ENCODE results near the gene PAK1. TPM values are rescaled to one million over a fixed set of nuclear protein-coding genes. Genes with fewer than 3 reads are reported as not detected.
"Not testable (repeated sequence)": the region's sequence is repeated elsewhere in the genome, so short reads cannot be mapped to it uniquely, and the experiment has no call there.

PAK1 gene
- polyA plus RNA-seq, 3 donors from 2014 or later: 13.3 to 19.1 (median 18.3) TPM

DNA sequence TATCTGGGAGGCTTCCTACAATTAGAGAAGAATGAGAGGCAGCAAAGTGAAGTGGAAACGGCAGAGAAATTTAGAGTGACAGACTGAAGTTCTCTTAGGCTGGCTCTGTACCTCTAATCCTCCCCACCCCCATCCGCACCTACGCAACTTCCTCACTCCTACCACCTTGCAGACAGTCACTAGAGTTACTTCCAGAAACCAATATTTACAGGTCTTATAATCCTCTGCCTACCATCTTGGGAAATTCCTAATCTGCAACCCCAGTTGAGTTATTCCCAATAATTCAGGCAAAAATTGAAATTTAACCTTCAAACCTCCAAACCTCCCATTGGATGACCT is 71.7 kb downstream of the PAK1 start:
- no peak overlapping the region for H3K27ac Mint-ChIP-seq
- no peaks in the 10 kb centered on the region for H3K9me3 Mint-ChIP-seq
- no peaks in the 10 kb centered on the region for H3K4me1 Mint-ChIP-seq
- no peaks in the 10 kb centered on the region for H3K27me3 Mint-ChIP-seq (ENCODE audit: low read depth in 3 of 3)
- H3K36me3 Mint-ChIP-seq: peaks cover 0 to 6% (median 4%) of the 10 kb centered on the region in 3 donors
- H3K4me3 Mint-ChIP-seq: no peak overlapping the region
- no peak for DNase-seq

- no peaks in the 10 kb centered on the region for H3K27me3 Mint-ChIP-seq (ENCODE audit: low read depth in 3 of 3)
- H3K4me1 Mint-ChIP-seq: no peaks in the 10 kb centered on the region
- H3K36me3 Mint-ChIP-seq: peaks cover 0 to 6% (median 4%) of the 10 kb centered on the region in 3 donors
- no peaks in the 10 kb centered on the region for H3K9me3 Mint-ChIP-seq
- no peak for DNase-seq
- H3K27ac Mint-ChIP-seq: peak overlapping the region in 1 of 6 donors; percentile 12
- no peak overlapping the region for H3K4me3 Mint-ChIP-seq
Observed at GRCh38 chr11:77401486-77402217, 72.2 kb downstream of the PAK1 start.

DNA sequence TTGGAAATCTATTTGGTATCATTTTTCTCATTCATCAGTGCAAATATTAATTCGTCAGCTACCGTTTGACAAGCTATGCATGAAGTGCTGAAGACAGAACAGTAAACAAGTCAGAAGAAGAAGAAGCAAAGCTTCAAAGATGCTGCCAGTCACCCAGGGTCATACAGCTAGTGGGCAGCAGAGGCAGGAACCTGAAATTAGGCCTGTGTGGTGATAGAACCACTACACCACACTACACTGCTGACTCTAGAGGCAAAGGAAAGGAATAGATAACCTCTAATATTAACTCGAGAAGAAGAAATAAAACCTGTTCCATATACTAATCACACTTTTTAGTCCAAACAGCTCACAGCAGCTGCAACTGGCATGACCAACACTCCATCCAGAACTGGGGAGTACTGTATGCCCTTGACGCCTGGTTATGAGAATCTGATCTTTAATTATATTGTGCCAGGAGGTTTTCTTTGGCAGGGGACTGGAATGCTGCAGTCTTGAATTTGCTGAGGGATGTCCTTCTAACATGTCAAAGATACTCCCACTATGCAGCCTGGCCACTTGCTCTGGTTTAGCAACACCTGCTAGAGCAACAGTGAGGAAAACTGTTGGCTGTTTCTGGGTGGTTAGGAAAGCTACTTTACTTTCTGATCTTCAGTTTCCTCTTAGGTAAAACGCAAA is 73.0 kb downstream of the PAK1 start:
- no peak for DNase-seq
- H3K27ac Mint-ChIP-seq: no peak overlapping the region
- peaks cover 0 to 6% (median 4%) of the 10 kb centered on the region in 3 donors for H3K36me3 Mint-ChIP-seq

GRCh38 chr11:77400271-77400670 is 73.6 kb downstream of the PAK1 start:
- H3K27ac Mint-ChIP-seq: no peak overlapping the region
- peaks cover 0 to 6% (median 4%) of the 10 kb centered on the region in 3 donors for H3K36me3 Mint-ChIP-seq
- no peak overlapping the region for H3K4me3 Mint-ChIP-seq
- no peaks in the 10 kb centered on the region for H3K27me3 Mint-ChIP-seq (ENCODE audit: low read depth in 3 of 3)
- DNase-seq: no peak
- no peaks in the 10 kb centered on the region for H3K9me3 Mint-ChIP-seq
- no peaks in the 10 kb centered on the region for H3K4me1 Mint-ChIP-seq

More for the DNA sequence above, 73.0 kb downstream of the PAK1 start:
- H3K27me3 Mint-ChIP-seq (ENCODE audit: low read depth in 3 of 3): no peaks in the 10 kb centered on the region
- H3K4me1 Mint-ChIP-seq: no peaks in the 10 kb centered on the region
- H3K4me3 Mint-ChIP-seq: no peak overlapping the region
- H3K9me3 Mint-ChIP-seq: no peaks in the 10 kb centered on the region

GRCh38 chr11:77397631-77398030 is 76.3 kb downstream of the PAK1 start:
- H3K4me1 Mint-ChIP-seq: no peaks in the 10 kb centered on the region
- no peaks in the 10 kb centered on the region for H3K27me3 Mint-ChIP-seq (ENCODE audit: low read depth in 3 of 3)
- H3K36me3 Mint-ChIP-seq: peaks cover 0 to 4% (median 0%) of the 10 kb centered on the region in 3 donors
- no peak for DNase-seq
- H3K9me3 Mint-ChIP-seq: no peaks in the 10 kb centered on the region
- H3K4me3 Mint-ChIP-seq: no peak overlapping the region
- no peak overlapping the region for H3K27ac Mint-ChIP-seq

DNA sequence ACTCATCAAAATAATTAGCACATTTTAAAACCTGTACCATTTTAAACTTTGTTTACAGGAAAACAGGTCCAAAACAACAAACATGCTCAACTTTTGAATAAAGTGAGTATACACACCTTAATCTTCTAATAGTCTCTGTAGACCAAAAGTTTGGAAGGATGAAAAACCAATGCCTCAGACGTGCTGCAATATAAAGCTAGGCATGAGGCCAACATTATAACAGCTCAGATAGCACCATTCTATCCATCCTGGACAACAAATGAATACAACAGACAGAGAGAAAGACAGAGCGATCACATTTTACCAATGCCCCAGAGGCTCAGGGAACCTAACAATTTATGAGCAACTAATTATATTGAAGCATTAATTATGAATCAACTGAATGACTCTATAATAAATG is 77.0 kb downstream of the PAK1 start:
- Mint-ChIP-seq H3K36me3 (peaks cover 0 to 4% (median 0%) of the 10 kb centered on the region in 3 donors), H3K4me3 (no peak overlapping the region)

GRCh38 chr11:77396305-77396704 is 77.6 kb downstream of the PAK1 start:
- H3K4me1 Mint-ChIP-seq: no peaks in the 10 kb centered on the region
- H3K36me3 Mint-ChIP-seq: peaks cover 0 to 9% (median 3%) of the 10 kb centered on the region in 3 donors
- H3K27ac Mint-ChIP-seq: no peak overlapping the region
- no peak overlapping the region for H3K4me3 Mint-ChIP-seq
- no peaks in the 10 kb centered on the region for H3K9me3 Mint-ChIP-seq
- no peak for DNase-seq
- no peaks in the 10 kb centered on the region for H3K27me3 Mint-ChIP-seq (ENCODE audit: low read depth in 3 of 3)

More for the DNA sequence above, 77.0 kb downstream of the PAK1 start:
- DNase-seq: no peak
- no peaks in the 10 kb centered on the region for H3K4me1 Mint-ChIP-seq
- no peaks in the 10 kb centered on the region for H3K27me3 Mint-ChIP-seq (ENCODE audit: low read depth in 3 of 3)
- no peaks in the 10 kb centered on the region for H3K9me3 Mint-ChIP-seq
- H3K27ac Mint-ChIP-seq: no peak overlapping the region

DNA sequence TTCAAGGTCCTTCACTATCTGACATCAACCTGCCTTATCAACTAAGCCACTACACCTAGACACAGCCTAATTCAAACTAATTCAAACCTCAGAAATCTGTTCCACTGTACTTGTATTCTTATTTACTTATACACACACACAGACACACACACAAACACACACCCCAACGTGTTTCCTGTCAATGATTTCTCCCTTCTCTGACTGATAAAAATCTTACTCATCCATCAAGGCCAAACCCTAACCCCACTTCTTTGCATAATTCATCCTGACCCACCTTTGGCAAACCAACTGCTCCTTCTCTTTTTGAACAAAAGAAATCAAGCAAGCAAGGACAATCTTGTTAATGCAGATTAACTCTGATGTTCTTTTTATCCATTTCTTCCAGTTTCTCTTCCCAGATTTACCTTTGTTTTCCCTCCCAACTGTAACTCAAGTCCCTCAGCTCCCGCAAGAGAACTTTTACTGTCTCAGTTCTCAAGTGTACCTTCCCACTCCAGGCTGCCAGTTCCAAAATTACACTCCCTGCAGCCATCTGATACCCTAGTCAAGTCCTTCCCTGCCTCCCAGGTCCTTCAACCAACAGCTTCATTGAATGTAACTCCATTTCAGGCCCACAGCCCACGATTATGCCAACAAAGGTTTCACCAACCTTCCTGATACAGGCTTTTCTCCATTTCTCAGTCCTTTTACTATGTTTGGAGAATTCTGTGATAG is 78.3 kb downstream of the PAK1 start:
- peaks cover 0 to 16% (median 3%) of the 10 kb centered on the region in 3 donors for H3K36me3 Mint-ChIP-seq
- H3K27ac Mint-ChIP-seq: no peak overlapping the region
- H3K27me3 Mint-ChIP-seq (ENCODE audit: low read depth in 3 of 3): no peaks in the 10 kb centered on the region
- DNase-seq: no peak
- H3K9me3 Mint-ChIP-seq: no peaks in the 10 kb centered on the region
- no peaks in the 10 kb centered on the region for H3K4me1 Mint-ChIP-seq
- H3K4me3 Mint-ChIP-seq: no peak overlapping the region

DNA sequence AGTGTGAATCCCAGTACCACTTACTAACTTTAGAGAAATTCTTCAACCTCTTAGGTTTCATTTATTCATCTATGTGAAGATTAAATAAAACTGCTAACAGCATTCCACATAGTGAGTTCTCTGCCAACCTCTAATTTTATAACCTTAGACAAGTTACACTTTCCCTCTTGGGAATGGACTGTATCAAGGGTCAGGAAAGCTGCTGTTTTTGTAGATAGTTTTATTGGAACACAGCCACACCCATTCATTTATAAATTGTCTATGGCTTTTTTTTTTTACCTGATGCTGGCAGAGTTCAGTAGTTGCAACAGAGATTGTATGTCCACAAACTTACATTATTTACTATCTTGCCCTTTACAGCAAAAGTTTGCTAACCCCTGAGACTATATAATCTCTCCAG is 81.1 kb downstream of the PAK1 start:
- no peak for DNase-seq
- peaks cover 10 to 12% (median 11%) of the 10 kb centered on the region in 3 donors for H3K36me3 Mint-ChIP-seq
- no peaks in the 10 kb centered on the region for H3K4me1 Mint-ChIP-seq
- H3K27me3 Mint-ChIP-seq (ENCODE audit: low read depth in 3 of 3): no peaks in the 10 kb centered on the region
- no peak overlapping the region for H3K27ac Mint-ChIP-seq
- H3K9me3 Mint-ChIP-seq: no peaks in the 10 kb centered on the region
- no peak overlapping the region for H3K4me3 Mint-ChIP-seq

DNA sequence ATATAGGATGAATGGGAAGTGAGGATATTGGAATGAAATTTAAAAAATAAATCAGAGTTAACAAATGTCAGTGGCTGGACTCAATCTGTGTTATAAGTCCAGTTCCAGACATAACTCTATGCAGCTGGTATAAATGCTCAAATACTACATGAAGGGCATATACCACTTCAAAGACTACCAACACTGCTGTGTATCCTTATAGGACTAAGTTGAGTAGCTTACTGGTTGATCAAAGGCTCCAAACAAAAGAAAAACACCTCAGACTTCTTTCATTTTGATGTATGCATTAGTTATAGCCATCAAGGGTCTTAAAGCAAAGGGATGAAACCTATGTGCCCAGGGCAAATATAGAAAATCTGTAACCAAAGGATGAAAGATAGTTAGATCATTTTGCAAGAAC is 86.2 kb downstream of the PAK1 start:
- H3K27ac Mint-ChIP-seq: no peak overlapping the region
- H3K9me3 Mint-ChIP-seq: no peaks in the 10 kb centered on the region
- no peaks in the 10 kb centered on the region for H3K27me3 Mint-ChIP-seq (ENCODE audit: low read depth in 3 of 3)
- H3K36me3 Mint-ChIP-seq: peaks cover 14 to 18% (median 16%) of the 10 kb centered on the region in 3 donors
- no peak overlapping the region for H3K4me3 Mint-ChIP-seq
- no peak for DNase-seq
- H3K4me1 Mint-ChIP-seq: peaks cover 2 to 15% of the 10 kb centered on the region in 2 donors

- Mint-ChIP-seq H3K36me3 (peaks cover 10 to 18% (median 11%) of the 10 kb centered on the region in 3 donors), H3K27ac (no peak overlapping the region), H3K4me1 (peaks cover 2 to 15% of the 10 kb centered on the region in 2 donors), H3K4me3 (no peak overlapping the region), H3K9me3 (no peaks in the 10 kb centered on the region), H3K27me3 (ENCODE audit: low read depth in 3 of 3) (no peaks in the 10 kb centered on the region)
- no peak for DNase-seq
Observed at GRCh38 chr11:77386178-77386577, 87.7 kb downstream of the PAK1 start.

DNA sequence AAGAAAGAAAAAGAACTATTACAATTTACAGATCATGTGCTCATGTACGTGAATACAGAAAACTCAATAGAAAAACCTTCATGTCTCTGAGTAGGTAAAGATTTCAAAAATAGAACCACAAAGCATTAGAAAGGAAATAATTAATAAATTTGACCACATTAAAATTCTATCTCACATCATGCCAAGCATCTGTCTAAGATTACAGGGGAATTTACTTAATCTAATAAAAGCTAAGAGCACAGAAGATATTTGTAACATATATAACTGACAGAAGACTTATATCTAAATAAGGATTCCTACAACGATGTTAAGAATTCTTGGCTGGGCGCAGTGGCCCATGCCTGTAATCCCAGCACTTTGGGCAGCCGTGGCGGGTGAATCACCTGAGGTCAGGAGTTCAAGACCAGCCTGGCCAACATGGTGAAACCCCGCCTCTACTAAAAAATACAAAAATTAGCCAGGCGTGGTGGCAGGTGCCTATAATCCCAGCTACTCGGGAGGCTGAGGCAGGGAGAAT is 88.6 kb downstream of the PAK1 start:
- Mint-ChIP-seq H3K36me3 (peaks cover 4 to 18% (median 11%) of the 10 kb centered on the region in 3 donors), H3K4me1 (peaks cover 2 to 15% of the 10 kb centered on the region in 2 donors)
- H3K27me3 Mint-ChIP-seq (ENCODE audit: low read depth in 3 of 3); H3K9me3 Mint-ChIP-seq; H3K27ac Mint-ChIP-seq; DNase-seq; H3K4me3 Mint-ChIP-seq: not testable (repeated sequence)

- no peaks in the 10 kb centered on the region for H3K9me3 Mint-ChIP-seq
- DNase-seq: no peak
- no peak overlapping the region for H3K4me3 Mint-ChIP-seq
- peak overlapping the region in 1 of 6 donors; percentile 9 for H3K27ac Mint-ChIP-seq
- H3K4me1 Mint-ChIP-seq: peaks cover 2 to 15% of the 10 kb centered on the region in 2 donors
- peaks cover 8 to 15% (median 11%) of the 10 kb centered on the region in 3 donors for H3K36me3 Mint-ChIP-seq
- H3K27me3 Mint-ChIP-seq (ENCODE audit: low read depth in 3 of 3): no peaks in the 10 kb centered on the region
Observed at GRCh38 chr11:77384571-77384970, 89.3 kb downstream of the PAK1 start.

- H3K9me3 Mint-ChIP-seq; H3K27me3 Mint-ChIP-seq (ENCODE audit: low read depth in 3 of 3); DNase-seq; H3K4me3 Mint-ChIP-seq; H3K27ac Mint-ChIP-seq: not testable (repeated sequence)
- Mint-ChIP-seq H3K4me1 (peaks cover 2 to 15% of the 10 kb centered on the region in 2 donors), H3K36me3 (peaks cover 12 to 17% (median 16%) of the 10 kb centered on the region in 3 donors)
Observed at GRCh38 chr11:77383349-77383748, 90.5 kb downstream of the PAK1 start.

Measured in immature natural killer cell (primary cell).